Mesenchymal stem cell (in vitro differentiated cells and primary cell): Measurements from ENCODE around the gene PPP6R2.

Experiments
- DNase-seq: peaks from one replicate; pipeline ENCODE4 v3.0.0-alpha.2; 2013
- H2AFZ ChIP-seq: one replicate; pipeline ENCODE4 v1.6.1; 2013; ENCODE audit warnings: low read depth, mild to moderate bottlenecking, control low read depth, inconsistent platforms, low read length, moderate library complexity
- H2AK5ac ChIP-seq: 2 replicates; pipeline ENCODE4 v1.6.1; 2013; ENCODE audit warnings: low read length, moderate library complexity, mild to moderate bottlenecking, inconsistent platforms; ENCODE audit not compliant: severe bottlenecking
- H2BK120ac ChIP-seq: one replicate; pipeline ENCODE4 v1.6.1; 2013; ENCODE audit warnings: low read depth, mild to moderate bottlenecking, inconsistent platforms, low read length, moderate library complexity
- H2BK12ac ChIP-seq, 2 experiments: one replicate each; pipeline ENCODE4 v1.6.1; 2013; ENCODE audit warnings: inconsistent platforms in 2 of 2, low read length in 2 of 2, mild to moderate bottlenecking in 2 of 2, moderate library complexity in 2 of 2, control low read depth in 1 of 2
- H2BK15ac ChIP-seq: one replicate; pipeline ENCODE4 v1.6.1; 2013; ENCODE audit warnings: mild to moderate bottlenecking, low read depth, inconsistent platforms; ENCODE audit not compliant: poor library complexity, severe bottlenecking
- H2BK5ac ChIP-seq: 2 replicates; pipeline ENCODE4 v1.6.1; 2013; ENCODE audit warnings: low read depth, mild to moderate bottlenecking, low read length, control low read depth, inconsistent platforms; ENCODE audit not compliant: poor library complexity, severe bottlenecking
- H3K14ac ChIP-seq, 2 experiments: one replicate each; pipeline ENCODE4 v1.6.1; 2013; ENCODE audit warnings: inconsistent platforms in 2 of 2, low read length in 2 of 2, control low read depth in 1 of 2, mild to moderate bottlenecking in 1 of 2, moderate library complexity in 1 of 2
- H3K18ac ChIP-seq, 2 experiments: one replicate each; pipeline ENCODE4 v1.6.1; 2013; ENCODE audit warnings: inconsistent platforms in 2 of 2, low read length in 2 of 2, control low read depth in 1 of 2, low read depth in 1 of 2, mild to moderate bottlenecking in 1 of 2
- H3K23ac ChIP-seq, 2 experiments: one replicate each; pipeline ENCODE4 v1.6.1; 2013; ENCODE audit warnings: inconsistent platforms in 2 of 2, low read length in 2 of 2, mild to moderate bottlenecking in 2 of 2, moderate library complexity in 2 of 2, control low read depth in 1 of 2
- H3K27ac ChIP-seq: 2 replicates; pipeline ENCODE4 v1.5.1; 2013; ENCODE audit warnings: mild to moderate bottlenecking, moderate library complexity, low read length, control low read depth, inconsistent platforms; ENCODE audit not compliant: poor library complexity, severe bottlenecking
- H3K27me3 ChIP-seq, 2 experiments: 2 replicates each; pipeline versions ENCODE4 v1.6.1 to v1.7.0; 2013; ENCODE audit warnings: low read length in 2 of 2, mild to moderate bottlenecking in 2 of 2, moderate library complexity in 2 of 2, control low read depth in 1 of 2, inconsistent platforms in 1 of 2; ENCODE audit not compliant: control insufficient read depth in 1 of 2, insufficient read depth in 1 of 2
- H3K36me3 ChIP-seq, 2 experiments: 2 replicates each; pipeline versions ENCODE4 v1.6.1 to v1.7.0; 2013; ENCODE audit warnings: low read length in 2 of 2, control low read depth in 1 of 2, inconsistent platforms in 1 of 2, low read depth in 1 of 2, mild to moderate bottlenecking in 1 of 2; ENCODE audit not compliant: insufficient read depth in 2 of 2, control insufficient read depth in 1 of 2
- H3K4ac ChIP-seq, 2 experiments: one replicate each; pipeline ENCODE4 v1.6.1; 2013; ENCODE audit warnings: inconsistent platforms in 2 of 2, low read length in 2 of 2, mild to moderate bottlenecking in 2 of 2, moderate library complexity in 2 of 2, control low read depth in 1 of 2, low read depth in 1 of 2
- H3K4me1 ChIP-seq: 2 replicates; pipeline ENCODE4 v1.6.1; 2013; ENCODE audit warnings: low read depth, low read length, control low read depth; ENCODE audit not compliant: control insufficient read depth, insufficient read depth
- H3K4me2 ChIP-seq: 2 replicates; pipeline ENCODE4 v1.6.1; 2013; ENCODE audit warnings: low read length, mild to moderate bottlenecking, inconsistent platforms; ENCODE audit not compliant: poor library complexity, severe bottlenecking
- H3K4me3 ChIP-seq, 2 experiments: 2 replicates each; pipeline versions ENCODE4 v1.5.1 to v1.7.0; 2013; ENCODE audit warnings: low read length in 2 of 2, mild to moderate bottlenecking in 2 of 2, control low read depth in 1 of 2, low read depth in 1 of 2; ENCODE audit not compliant: insufficient read depth in 1 of 2
- H3K79me1 ChIP-seq: replicated peaks from 2 replicates; pipeline ENCODE4 v1.6.1; 2013; ENCODE audit warnings: mild to moderate bottlenecking, control low read depth, low read length, inconsistent platforms; ENCODE audit not compliant: poor library complexity, severe bottlenecking
- H3K9ac ChIP-seq: 2 replicates; pipeline ENCODE4 v1.7.0; 2013; ENCODE audit warnings: mild to moderate bottlenecking, low read length, moderate library complexity
- H3K9me3 ChIP-seq: 2 replicates; pipeline ENCODE4 v1.7.0; 2013; ENCODE audit warnings: mild to moderate bottlenecking, low read length; ENCODE audit not compliant: control insufficient read depth
- H4K8ac ChIP-seq: one replicate; pipeline ENCODE4 v1.6.1; 2013; ENCODE audit warnings: inconsistent platforms, mild to moderate bottlenecking, low read length, moderate library complexity
- H4K91ac ChIP-seq: one replicate; pipeline ENCODE4 v1.6.1; 2013; ENCODE audit warnings: mild to moderate bottlenecking, low read length, inconsistent platforms
- WGBS: methylation state at CpG from one replicate; pipeline ENCODE4 v1.1.7; 2013; ENCODE audit warnings: mixed read lengths; 5-methylcytosine and 5-hydroxymethylcytosine counted together

PPP6R2 gene

DNA sequence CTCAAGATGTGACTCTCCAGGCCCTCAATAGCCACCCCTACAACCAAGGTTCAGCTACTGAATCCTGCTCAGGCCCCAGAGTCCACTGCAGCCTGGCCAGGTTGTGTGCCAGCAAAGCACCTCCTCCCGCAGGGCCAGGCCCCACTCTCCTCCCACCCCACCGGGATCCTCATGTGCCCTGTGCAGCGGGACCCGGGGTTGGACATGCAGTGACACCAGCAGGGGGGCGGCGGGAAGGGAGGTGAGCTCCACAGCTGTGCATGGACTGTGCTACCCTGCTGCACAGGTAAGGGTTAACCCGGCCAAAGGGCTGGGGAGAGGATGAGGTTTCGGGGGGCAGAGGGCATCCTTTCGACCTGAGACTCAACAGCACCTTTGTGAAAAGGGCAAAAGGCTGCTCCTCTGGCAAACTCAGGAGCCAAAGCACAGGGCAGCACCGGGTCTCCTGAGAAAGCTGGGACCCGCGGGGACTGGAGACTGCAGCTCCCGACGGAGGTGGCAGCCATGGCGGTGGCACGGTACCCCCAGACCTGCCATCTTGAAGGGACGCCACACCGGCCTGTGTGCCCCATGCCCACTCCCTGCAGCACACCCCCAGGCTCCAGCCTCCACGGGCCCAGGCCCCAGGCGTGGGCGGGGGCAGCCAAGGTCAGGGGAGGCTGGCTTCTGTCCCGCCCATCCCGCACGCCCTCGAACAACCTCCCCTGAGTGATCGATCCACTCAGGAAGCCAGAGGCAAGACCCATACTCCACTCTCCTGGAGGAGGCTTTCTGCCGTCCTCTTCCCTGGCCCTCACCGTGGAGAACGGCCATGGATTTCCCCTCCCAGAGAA, 46.3 kb upstream of the PPP6R2 start:
- 91% methylated on average over 29 of the region's 29 CpGs for WGBS
- peak overlapping the region; percentile 16 for H4K91ac ChIP-seq
- H3K4me2 ChIP-seq: no peak overlapping the region
- H2BK12ac ChIP-seq: peak overlapping the region in 1 of 2 experiments; percentile 67
- no peak overlapping the region for H2AFZ ChIP-seq
- H3K4me1 ChIP-seq: peaks cover 84% of the 10 kb centered on the region
- no peak overlapping the region for H3K4ac ChIP-seq
- no peak overlapping the region for H3K9ac ChIP-seq
- H3K18ac ChIP-seq: peak overlapping the region in 1 of 2 experiments; percentile 67
- peaks cover 10 to 48% of the 10 kb centered on the region in 2 experiments for H3K36me3 ChIP-seq
- peak overlapping the region in 1 of 2 experiments; percentile 64 for H3K14ac ChIP-seq
- H2BK120ac ChIP-seq: no peak overlapping the region
- H3K23ac ChIP-seq: peak overlapping the region in 1 of 2 experiments; percentile 40
- H2BK15ac ChIP-seq: no peak overlapping the region
- no peak for DNase-seq
- H3K4me3 ChIP-seq: no peak overlapping the region
- H4K8ac ChIP-seq: no peak overlapping the region
- H3K27me3 ChIP-seq: no peaks in the 10 kb centered on the region
- H3K79me1 ChIP-seq: no peaks in the 10 kb centered on the region
- H2BK5ac ChIP-seq: no peak overlapping the region
- H3K9me3 ChIP-seq: no peaks in the 10 kb centered on the region
- peak overlapping the region; percentile 11 for H2AK5ac ChIP-seq
- H3K27ac ChIP-seq: peak overlapping the region; percentile 64

GRCh38 chr22:50297510-50298265, 45.4 kb upstream of the PPP6R2 start:
- peak overlapping the region in 1 of 2 experiments; percentile 29 for H3K18ac ChIP-seq
- H3K36me3 ChIP-seq: peaks cover 12 to 56% of the 10 kb centered on the region in 2 experiments
- H2BK5ac ChIP-seq: no peak overlapping the region
- no peak overlapping the region for H2AFZ ChIP-seq
- WGBS: 96% methylated on average over 20 of the region's 20 CpGs
- H3K4me2 ChIP-seq: no peak overlapping the region
- no peak overlapping the region for H2BK15ac ChIP-seq
- no peak for DNase-seq
- H2BK120ac ChIP-seq: no peak overlapping the region
- peak overlapping the region in 1 of 2 experiments; percentile 19 for H3K4ac ChIP-seq
- no peaks in the 10 kb centered on the region for H3K9me3 ChIP-seq
- H4K8ac ChIP-seq: no peak overlapping the region
- H3K79me1 ChIP-seq: no peaks in the 10 kb centered on the region
- H2BK12ac ChIP-seq: peak overlapping the region in 1 of 2 experiments; percentile 6
- H3K14ac ChIP-seq: peak overlapping the region in 1 of 2 experiments; percentile 72
- no peak overlapping the region for H3K27ac ChIP-seq
- peak overlapping the region in 1 of 2 experiments; percentile 23 for H3K23ac ChIP-seq
- peaks cover 87% of the 10 kb centered on the region for H3K4me1 ChIP-seq
- H2AK5ac ChIP-seq: peak overlapping the region; percentile 34
- H3K9ac ChIP-seq: no peak overlapping the region
- H3K4me3 ChIP-seq: no peak overlapping the region
- no peak overlapping the region for H4K91ac ChIP-seq
- no peaks in the 10 kb centered on the region for H3K27me3 ChIP-seq

- Histone ChIP-seq H3K36me3 (peaks cover 13 to 60% of the 10 kb centered on the region in 2 experiments), H3K4me3 (no peak overlapping the region), H2AK5ac (no peak overlapping the region), H2BK120ac (no peak overlapping the region), H2BK12ac (no peak overlapping the region), H3K18ac (no peak overlapping the region), H3K14ac (no peak overlapping the region), H4K8ac (no peak overlapping the region), H3K27ac (no peak overlapping the region), H2BK15ac (no peak overlapping the region), H3K4ac (peak overlapping the region in 1 of 2 experiments; percentile 19), H3K9me3 (no peaks in the 10 kb centered on the region), H4K91ac (no peak overlapping the region), H3K27me3 (no peaks in the 10 kb centered on the region), H3K23ac (peak overlapping the region in 1 of 2 experiments; percentile 23), H3K79me1 (no peaks in the 10 kb centered on the region), H2AFZ (no peak overlapping the region), H2BK5ac (no peak overlapping the region), H3K9ac (no peak overlapping the region), H3K4me2 (no peak overlapping the region), H3K4me1 (peaks cover 87% of the 10 kb centered on the region)
- no peak for DNase-seq
- 88% methylated on average over 4 of the region's 4 CpGs for WGBS
Observed at GRCh38 chr22:50298266-50298637, 44.9 kb upstream of the PPP6R2 start.
